ENCODE measurements around the gene IZUMO4. TPM values are rescaled to one million over a fixed set of nuclear protein-coding genes. Genes with fewer than 3 reads are reported as not detected.

Gene IZUMO4
- total and polyA plus RNA-seq, 4 donors: 5.0 to 9.8 (median 7.3) TPM

- Histone ChIP-seq H3K27ac (ENCODE audit: low read depth in 1 of 2, low read length in 1 of 2) (no peak overlapping the region), H3K4me3 (no peak overlapping the region), H3K4me1 (ENCODE audit: control insufficient read depth in 5 of 5, insufficient read depth in 5 of 5, low read length in 5 of 5) (no peaks in the 10 kb centered on the region), H3K9me3 (ENCODE audit: control insufficient read depth in 4 of 4, insufficient read depth in 3 of 4, low read length in 3 of 4) (no peaks in the 10 kb centered on the region), H3K9ac (ENCODE audit: insufficient read depth in 1 of 2, low read length in 2 of 2) (no peak overlapping the region), H3K27me3 (ENCODE audit: control insufficient read depth in 3 of 3, insufficient read depth in 3 of 3, low read length in 2 of 3) (no peaks in the 10 kb centered on the region), H3K36me3 (ENCODE audit: control insufficient read depth in 4 of 4, insufficient read depth in 4 of 4, low read length in 4 of 4) (peaks cover 19 to 92% (median 39%) of the 10 kb centered on the region in 4 donors)
- DNase-seq (no peak), ATAC-seq (ENCODE audit: insufficient read depth, low FRiP score) (no peak)
- 95 to 97% methylated on average over 27 of the region's 27 CpGs for WGBS, 2 donors
- TF ChIP-seq CTCF (IDR thresholded peaks at IDR 0.05; ENCODE audit: control extremely low read depth, extremely low read depth): no peak
Observed at GRCh38 chr19:2117215-2117960, 20.7 kb downstream of the IZUMO4 start.

GRCh38 chr19:2118438-2118837 lies 21.7 kb downstream of the IZUMO4 start:
- 92 to 97% methylated on average over 18 of the region's 18 CpGs for WGBS, 2 donors
- ATAC-seq (ENCODE audit: insufficient read depth, low FRiP score) (no peak), DNase-seq (no peak)
- Histone ChIP-seq H3K4me3 (no peak overlapping the region), H3K4me1 (ENCODE audit: control insufficient read depth in 5 of 5, insufficient read depth in 5 of 5, low read length in 5 of 5) (no peaks in the 10 kb centered on the region), H3K9me3 (ENCODE audit: control insufficient read depth in 4 of 4, insufficient read depth in 3 of 4, low read length in 3 of 4) (no peaks in the 10 kb centered on the region), H3K27ac (ENCODE audit: low read depth in 1 of 2, low read length in 1 of 2) (no peak overlapping the region), H3K36me3 (ENCODE audit: control insufficient read depth in 4 of 4, insufficient read depth in 4 of 4, low read length in 4 of 4) (peaks cover 22 to 93% (median 40%) of the 10 kb centered on the region in 4 donors), H3K9ac (ENCODE audit: insufficient read depth in 1 of 2, low read length in 2 of 2) (no peak overlapping the region), H3K27me3 (ENCODE audit: control insufficient read depth in 3 of 3, insufficient read depth in 3 of 3, low read length in 2 of 3) (no peaks in the 10 kb centered on the region)
- TF ChIP-seq CTCF (IDR thresholded peaks at IDR 0.05; ENCODE audit: control extremely low read depth, extremely low read depth): no peak

- H3K36me3 ChIP-seq (ENCODE audit: control insufficient read depth in 4 of 4, insufficient read depth in 4 of 4, low read length in 4 of 4): peaks cover 14 to 88% (median 36%) of the 10 kb centered on the region in 4 donors
- H3K4me1 ChIP-seq (ENCODE audit: control insufficient read depth in 5 of 5, insufficient read depth in 5 of 5, low read length in 5 of 5): no peaks in the 10 kb centered on the region
- no peak overlapping the region for H3K9ac ChIP-seq (ENCODE audit: insufficient read depth in 1 of 2, low read length in 2 of 2)
- TF ChIP-seq CTCF (IDR thresholded peaks at IDR 0.05; ENCODE audit: control extremely low read depth, extremely low read depth): no peak
- H3K9me3 ChIP-seq (ENCODE audit: control insufficient read depth in 4 of 4, insufficient read depth in 3 of 4, low read length in 3 of 4): no peaks in the 10 kb centered on the region
- ATAC-seq (ENCODE audit: insufficient read depth, low FRiP score): no peak
- no peak for DNase-seq
- 94 to 96% methylated on average over 31 of the region's 31 CpGs for WGBS, 2 donors
- H3K27me3 ChIP-seq (ENCODE audit: control insufficient read depth in 3 of 3, insufficient read depth in 3 of 3, low read length in 2 of 3): no peaks in the 10 kb centered on the region
- H3K4me3 ChIP-seq: no peak overlapping the region
- H3K27ac ChIP-seq (ENCODE audit: low read depth in 1 of 2, low read length in 1 of 2): no peak overlapping the region
Observed at GRCh38 chr19:2119921-2120785, 23.4 kb downstream of the IZUMO4 start.
